GM12892 (cell line): ENCODE measurements around the gene ZKSCAN2.

Experiments used
- POLR2A ChIP-seq: IDR thresholded peaks from 2 replicates; pipeline ENCODE4 v1.6.1; 2011; ENCODE audit warnings: low read depth, low read length, control low read depth
- TAF1 ChIP-seq: IDR thresholded peaks from 2 replicates; pipeline ENCODE4 v1.6.1; 2011; ENCODE audit warnings: low read depth, mild to moderate bottlenecking, control low read depth, low read length, borderline replicate concordance

DNA sequence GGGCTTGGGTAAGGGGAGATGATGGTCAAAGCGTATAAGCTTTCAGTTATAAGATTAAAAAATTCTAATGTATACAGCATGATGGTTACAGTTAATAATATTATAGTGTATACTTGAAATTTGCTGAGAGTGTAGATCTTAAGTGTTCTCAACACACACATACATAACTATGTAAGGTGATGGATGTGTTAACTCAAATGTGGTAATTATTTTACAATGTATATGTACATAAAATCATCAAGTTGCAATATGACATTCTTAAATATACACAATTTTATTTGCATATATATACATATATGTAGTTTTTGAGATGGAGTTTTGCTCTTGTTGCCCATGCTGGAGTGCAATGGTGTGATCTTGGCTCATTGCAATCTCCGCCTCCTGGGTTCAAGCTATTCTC, 7.2 kb downstream of the ZKSCAN2 start:
- TF ChIP-seq POLR2A: no peak
- no peak for TF ChIP-seq TAF1
